Stimulated activated CD4-positive, alpha-beta T cell treated with anti-CD3 and anti-CD28 coated beads, TNF-alpha, amount 100 ng/mL, for 1 hour (primary cell): ENCODE data around the gene ABCA10.
"Not testable (repeated sequence)": the region's sequence is repeated elsewhere in the genome, so short reads cannot be mapped to it uniquely, and the experiment has no call there.

Source experiments
- DNase-seq, 3 donors: peaks; one replicate each; pipeline ENCODE4 v3.0.0-alpha.2; 2020; ENCODE audit warnings: low read depth in 3 of 3, low spot score in 1 of 3

The ABCA10 gene

GRCh38 chr17:69231521-69231920 lies 2.9 kb upstream of the ABCA10 start:
- DNase-seq = no peak

DNA sequence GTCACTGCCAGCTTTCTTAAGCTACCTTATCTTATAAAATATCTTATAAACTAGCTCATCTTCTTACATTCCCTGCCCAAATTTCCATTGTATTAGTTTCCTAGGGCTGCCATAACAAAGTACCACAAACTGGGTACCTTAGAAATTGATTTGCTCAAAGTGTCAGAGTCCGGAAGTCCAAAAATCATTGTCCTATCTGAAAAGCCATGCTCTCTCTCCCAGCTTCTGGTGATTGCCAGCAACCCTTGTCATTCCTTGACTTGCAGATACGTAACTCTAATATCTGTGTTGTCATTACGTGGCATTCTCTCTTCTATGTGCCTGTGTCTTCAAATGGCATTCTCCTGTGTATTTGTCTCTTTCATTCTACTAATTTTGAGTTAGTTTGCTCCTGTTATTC lies 2.3 kb upstream of the ABCA10 start:
- DNase-seq = no peak

- DNase-seq = no peak
Observed at GRCh38 chr17:69228018-69228417, 606 bp downstream of the ABCA10 start.

GRCh38 chr17:69227541-69227940 lies 1.1 kb downstream of the ABCA10 start:
- no peak for DNase-seq

DNA sequence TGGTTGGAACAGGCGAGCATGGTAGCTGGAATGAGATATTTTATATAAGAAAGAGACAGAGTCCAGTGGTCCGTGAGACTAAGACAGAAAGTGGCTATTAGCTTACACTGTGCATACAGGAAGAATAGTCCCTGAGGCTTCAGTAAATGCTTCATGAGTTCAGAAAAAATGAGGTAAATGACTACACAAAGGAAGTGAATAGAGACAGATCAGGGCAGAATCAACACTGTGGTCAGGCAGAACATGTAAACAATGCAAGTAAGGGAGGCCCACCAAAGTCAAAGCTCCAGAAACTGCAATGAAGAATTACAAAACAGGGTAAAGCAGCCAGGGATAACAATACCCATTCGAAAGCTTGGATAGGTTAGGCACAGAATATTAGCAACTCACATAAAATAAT lies 4.8 kb downstream of the ABCA10 start:
- DNase-seq = no peak

DNA sequence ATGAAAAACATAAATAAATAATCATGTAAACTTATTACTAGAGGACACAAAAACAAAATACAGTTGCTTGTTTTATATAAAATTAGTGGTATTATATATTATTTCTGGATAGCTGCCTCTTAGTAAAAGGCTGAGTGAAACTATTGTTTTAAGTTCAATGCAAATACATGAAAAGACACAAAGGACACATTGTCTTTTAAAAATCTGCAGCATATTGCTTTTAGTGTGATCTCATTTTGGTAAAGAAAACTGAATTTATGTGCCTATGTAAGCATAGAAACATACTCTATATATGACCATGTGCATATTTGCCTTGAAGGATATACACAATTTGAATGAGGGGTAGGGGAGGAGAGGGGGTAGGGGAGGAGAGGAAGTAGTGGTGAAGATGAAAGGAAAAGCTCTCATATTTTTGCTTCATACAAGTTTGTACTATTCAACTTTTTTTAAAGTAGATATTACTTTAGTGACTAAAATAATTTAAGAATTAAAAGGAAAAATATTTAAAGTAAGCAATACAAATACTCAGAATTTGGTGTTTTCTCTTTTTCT lies 5.8 kb downstream of the ABCA10 start:
- no peak for DNase-seq

GRCh38 chr17:69220098-69220497 lies 8.5 kb downstream of the ABCA10 start:
- no peak for DNase-seq

DNA sequence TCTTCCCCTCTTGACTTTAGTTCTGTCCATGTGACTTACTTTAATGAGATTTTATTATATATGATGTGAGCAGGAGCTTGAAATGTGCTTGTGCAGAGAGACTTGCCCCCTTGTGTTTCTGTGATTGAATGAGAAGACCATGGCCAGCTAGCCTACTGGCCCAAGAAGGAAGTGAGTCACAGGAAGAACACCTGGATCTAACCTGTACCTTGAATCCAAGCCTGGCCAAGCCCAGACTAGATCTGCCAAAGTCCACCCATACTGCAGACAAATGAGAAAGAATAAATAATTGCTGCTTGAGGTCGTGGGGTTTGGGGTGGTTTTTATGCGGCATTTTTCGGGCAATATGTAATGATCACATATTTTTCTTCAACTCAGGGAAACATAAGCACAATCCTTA lies 9.6 kb downstream of the ABCA10 start:
- DNase-seq = no peak

GRCh38 chr17:69213059-69213813 lies 15.4 kb downstream of the ABCA10 start:
- no peak for DNase-seq

DNA sequence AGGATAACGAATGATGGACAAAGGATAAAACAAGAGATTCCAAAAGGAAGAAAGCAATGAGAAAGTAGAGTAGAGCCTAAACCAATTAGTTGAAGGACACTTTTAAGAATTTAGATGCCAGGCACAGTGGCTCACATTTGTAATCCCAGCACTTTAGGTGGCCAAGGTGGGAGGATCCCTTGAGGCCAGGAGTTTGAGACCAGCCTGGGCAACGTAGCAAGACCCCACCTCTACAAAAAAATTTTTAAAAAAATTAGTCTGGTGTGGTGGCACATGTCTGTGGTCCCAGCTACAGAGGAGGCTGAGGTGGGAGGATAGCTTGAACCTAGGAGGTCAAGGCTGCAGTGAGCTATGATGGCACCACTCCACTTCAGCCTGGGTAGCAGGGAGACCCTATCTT lies 20.0 kb downstream of the ABCA10 start:
- DNase-seq = no peak

DNA sequence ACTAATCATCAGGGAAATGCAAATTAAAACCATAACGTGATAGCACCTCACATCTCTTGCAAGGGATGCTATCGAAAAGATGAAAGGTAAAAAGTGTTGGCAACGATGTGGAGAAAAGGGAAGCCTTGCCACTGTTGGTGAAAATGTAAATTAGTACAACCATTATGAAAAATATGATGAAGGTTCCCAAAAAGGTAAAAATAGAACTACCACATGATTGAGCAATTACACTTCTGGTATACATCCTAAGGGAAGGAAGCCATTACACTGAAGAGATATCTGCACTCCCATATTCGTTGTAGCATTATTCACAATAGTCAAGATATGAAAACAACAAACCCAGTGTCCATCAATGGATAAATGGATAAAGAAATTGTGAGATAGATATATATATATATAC lies 21.5 kb downstream of the ABCA10 start:
- no peak for DNase-seq

GRCh38 chr17:69198238-69198637 lies 30.4 kb downstream of the ABCA10 start:
- no peak for DNase-seq

DNA sequence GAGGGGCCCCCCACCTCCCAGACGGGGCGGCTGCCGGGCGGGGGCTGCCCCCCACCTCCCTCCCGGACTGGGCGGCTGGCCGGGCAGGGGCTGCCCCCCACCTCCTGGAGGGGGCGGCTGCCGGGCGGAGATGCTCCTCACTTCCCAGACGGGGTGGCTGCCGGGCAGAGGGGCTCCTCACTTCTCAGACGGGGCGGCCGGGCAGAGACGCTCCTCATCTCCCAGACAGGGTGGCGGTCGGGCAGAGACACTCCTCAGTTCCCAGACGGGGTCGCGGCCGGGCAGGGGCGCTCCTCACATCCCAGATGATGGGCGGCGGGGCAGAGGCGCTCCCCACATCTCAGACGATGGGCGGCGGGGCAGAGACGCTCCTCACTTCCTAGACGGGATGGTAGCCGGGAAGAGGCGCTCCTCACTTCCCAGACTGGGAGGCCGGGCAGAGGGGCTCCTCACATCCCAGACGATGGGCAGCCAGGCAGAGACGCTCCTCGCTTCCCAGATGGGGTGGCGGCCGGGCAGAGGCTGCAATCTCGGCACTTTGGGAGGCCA lies 32.4 kb downstream of the ABCA10 start:
- DNase-seq = not testable (repeated sequence)

- DNase-seq = no peak
Observed at GRCh38 chr17:69192754-69193153, 35.9 kb downstream of the ABCA10 start.

- no peak for DNase-seq
Observed at GRCh38 chr17:69188796-69189195, 39.8 kb downstream of the ABCA10 start.

DNA sequence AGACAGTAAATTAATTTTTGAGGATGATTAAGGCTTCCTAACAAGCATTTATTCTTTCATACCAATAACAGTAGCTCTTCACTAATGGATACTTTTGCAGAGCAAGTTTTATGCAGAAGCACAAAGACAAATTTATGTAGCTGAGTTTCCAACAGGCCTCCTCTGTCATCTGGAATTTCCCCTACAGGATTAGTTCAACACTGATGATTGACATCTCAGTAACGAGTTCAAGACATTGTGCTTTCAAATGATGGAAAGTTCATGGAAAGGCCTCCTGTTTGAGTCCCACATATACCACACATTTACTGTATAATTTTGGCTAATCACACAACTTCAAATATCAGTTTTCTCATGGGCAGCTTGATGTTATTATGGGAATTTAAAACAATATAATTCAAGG lies 40.6 kb downstream of the ABCA10 start:
- no peak for DNase-seq

DNA sequence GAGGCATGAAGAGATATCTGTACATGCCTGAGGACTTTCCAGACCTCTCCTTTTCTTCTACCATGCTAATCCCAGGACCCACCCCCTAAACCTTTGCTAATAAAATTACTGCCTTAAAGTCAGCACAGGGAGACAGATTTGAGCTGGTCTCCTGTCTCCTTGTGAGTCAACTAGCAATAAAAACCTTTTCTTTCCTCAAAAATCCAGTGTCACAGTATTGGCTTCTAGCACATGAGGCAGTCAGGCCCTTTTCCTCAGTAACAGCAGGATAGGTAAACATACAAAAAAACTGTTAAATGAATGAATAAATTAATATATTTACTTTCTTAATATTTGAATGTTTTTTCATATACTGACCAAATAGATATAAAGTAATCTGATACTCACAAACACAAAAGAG lies 41.3 kb downstream of the ABCA10 start:
- no peak for DNase-seq

GRCh38 chr17:69179227-69179952 lies 49.2 kb downstream of the ABCA10 start:
- no peak for DNase-seq

DNA sequence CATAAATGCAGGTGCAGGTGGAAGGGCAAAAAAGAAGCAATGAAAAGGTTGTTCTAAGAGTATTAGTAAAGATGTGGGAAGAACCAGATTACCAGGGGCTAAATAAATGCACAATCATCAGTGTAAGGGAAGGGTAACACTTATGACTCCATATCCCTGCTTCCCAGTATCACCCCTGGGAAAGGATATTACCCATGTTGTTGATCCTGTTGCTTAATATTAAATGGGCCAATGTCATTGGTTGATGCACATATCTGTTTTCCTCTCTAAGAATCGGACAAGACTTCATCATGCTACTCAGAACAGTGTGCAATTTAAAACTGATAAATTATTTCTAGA lies 52.2 kb downstream of the ABCA10 start:
- no peak for DNase-seq

- no peak for DNase-seq
Observed at GRCh38 chr17:69175625-69176456, 52.8 kb downstream of the ABCA10 start.

GRCh38 chr17:69175262-69175624 lies 53.4 kb downstream of the ABCA10 start:
- no peak for DNase-seq

GRCh38 chr17:69173118-69173517 lies 55.5 kb downstream of the ABCA10 start:
- no peak for DNase-seq
